Effector memory CD4-positive, alpha-beta T cell (primary cell): Measurements from ENCODE around the gene MXD4.

ENCODE experiments used
- DNase-seq, 3 donors: peaks; one replicate each; pipeline ENCODE4 v3.0.0-alpha.2; 2020
- H3K27ac ChIP-seq: 2 replicates; pipeline ENCODE4 v1.7.0; 2013; ENCODE audit warnings: mild to moderate bottlenecking, low read length, moderate library complexity; ENCODE audit not compliant: insufficient read depth, poor library complexity, severe bottlenecking
- H3K27me3 ChIP-seq: replicated peaks from 2 replicates; pipeline ENCODE4 v1.7.0; 2013; ENCODE audit warnings: mild to moderate bottlenecking, low read length; ENCODE audit not compliant: insufficient read depth, control insufficient read depth, poor library complexity, severe bottlenecking
- H3K36me3 ChIP-seq: 2 replicates; pipeline ENCODE4 v1.7.0; 2013; ENCODE audit warnings: mild to moderate bottlenecking, low read length, moderate library complexity; ENCODE audit not compliant: control insufficient read depth, insufficient read depth
- H3K4me1 ChIP-seq: 2 replicates; pipeline ENCODE4 v1.7.0; 2013; ENCODE audit warnings: low read length, mild to moderate bottlenecking; ENCODE audit not compliant: control insufficient read depth, insufficient read depth, poor library complexity, severe bottlenecking
- H3K4me3 ChIP-seq: 2 replicates; pipeline ENCODE4 v1.7.0; 2013; ENCODE audit warnings: low read length, low read depth, mild to moderate bottlenecking; ENCODE audit not compliant: insufficient read depth, poor library complexity, severe bottlenecking
- H3K9me3 ChIP-seq: 2 replicates; pipeline ENCODE4 v1.7.0; 2013; ENCODE audit warnings: mild to moderate bottlenecking, low read length, moderate library complexity; ENCODE audit not compliant: control insufficient read depth

MXD4 gene

DNA sequence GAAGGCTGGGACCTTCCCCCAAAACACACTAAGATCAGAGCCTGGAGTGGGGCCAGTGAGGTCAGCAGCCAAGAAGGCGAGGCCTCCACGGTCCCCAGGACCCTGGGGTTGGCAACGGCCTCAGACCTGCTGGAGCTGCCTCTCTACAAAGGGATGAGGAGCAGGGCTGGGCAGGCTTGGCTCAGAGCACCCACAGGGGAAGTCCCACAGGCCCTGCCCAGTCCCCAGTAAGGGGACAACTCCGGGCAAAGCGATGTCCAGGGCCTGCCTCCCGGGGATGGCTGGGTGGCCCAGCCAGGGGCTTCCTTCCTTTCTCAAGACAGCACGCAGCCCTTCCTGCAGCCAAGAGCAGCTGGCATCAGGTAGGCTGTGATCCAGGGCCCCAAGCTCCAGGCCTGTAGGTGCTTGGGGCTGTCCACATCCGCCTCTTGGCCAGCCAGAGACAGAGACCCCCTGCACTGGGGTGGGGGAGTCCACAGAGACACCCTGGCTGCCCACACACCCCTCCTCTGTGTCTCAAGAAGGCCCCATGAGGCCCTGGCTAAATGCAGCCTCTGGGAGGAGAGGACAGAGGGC is 5.7 kb downstream of the MXD4 start:
- DNase-seq = no peak
- Histone ChIP-seq H3K36me3 (peaks cover 64% of the 10 kb centered on the region), H3K9me3 (no peaks in the 10 kb centered on the region), H3K4me1 (peaks cover 18% of the 10 kb centered on the region), H3K27ac (no peak overlapping the region), H3K4me3 (no peak overlapping the region), H3K27me3 (no peaks in the 10 kb centered on the region)

DNA sequence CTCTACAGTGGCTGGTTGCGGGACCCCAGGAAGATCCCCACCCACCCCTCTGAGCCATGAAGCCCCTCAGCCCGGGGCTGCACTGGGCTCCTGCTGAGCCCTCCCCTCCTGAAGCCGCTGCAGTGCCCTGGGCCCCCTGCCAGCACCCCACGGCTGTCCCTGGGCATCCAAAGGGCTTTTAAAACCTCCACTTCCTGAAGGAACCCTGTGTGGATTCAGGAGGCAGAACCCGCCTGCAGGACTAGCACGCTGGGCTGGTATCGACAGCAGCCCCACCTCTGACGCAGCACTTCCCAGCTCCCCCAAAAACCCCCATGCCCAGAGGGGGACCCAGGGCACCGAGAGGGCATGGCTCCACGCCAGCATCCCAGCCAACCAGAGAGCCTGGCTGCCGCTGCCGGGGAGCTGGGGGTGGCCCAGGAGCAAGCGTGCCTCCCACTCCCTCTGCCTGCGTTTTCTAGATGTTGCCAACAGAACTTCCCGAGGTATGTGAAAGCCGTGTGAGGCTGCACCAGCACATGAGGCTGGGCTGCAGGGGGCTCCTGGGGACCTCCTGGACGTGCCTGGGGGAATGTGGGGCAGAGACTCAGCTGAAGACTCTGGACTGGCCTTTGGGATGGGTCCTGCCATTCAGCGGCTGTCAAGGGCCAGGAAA is 6.3 kb downstream of the MXD4 start:
- H3K27ac ChIP-seq = no peak overlapping the region
- H3K36me3 ChIP-seq = peaks cover 70% of the 10 kb centered on the region
- no peak overlapping the region for H3K4me3 ChIP-seq
- H3K9me3 ChIP-seq = no peaks in the 10 kb centered on the region
- H3K4me1 ChIP-seq = peaks cover 13% of the 10 kb centered on the region
- DNase-seq = no peak
- H3K27me3 ChIP-seq = no peaks in the 10 kb centered on the region

DNA sequence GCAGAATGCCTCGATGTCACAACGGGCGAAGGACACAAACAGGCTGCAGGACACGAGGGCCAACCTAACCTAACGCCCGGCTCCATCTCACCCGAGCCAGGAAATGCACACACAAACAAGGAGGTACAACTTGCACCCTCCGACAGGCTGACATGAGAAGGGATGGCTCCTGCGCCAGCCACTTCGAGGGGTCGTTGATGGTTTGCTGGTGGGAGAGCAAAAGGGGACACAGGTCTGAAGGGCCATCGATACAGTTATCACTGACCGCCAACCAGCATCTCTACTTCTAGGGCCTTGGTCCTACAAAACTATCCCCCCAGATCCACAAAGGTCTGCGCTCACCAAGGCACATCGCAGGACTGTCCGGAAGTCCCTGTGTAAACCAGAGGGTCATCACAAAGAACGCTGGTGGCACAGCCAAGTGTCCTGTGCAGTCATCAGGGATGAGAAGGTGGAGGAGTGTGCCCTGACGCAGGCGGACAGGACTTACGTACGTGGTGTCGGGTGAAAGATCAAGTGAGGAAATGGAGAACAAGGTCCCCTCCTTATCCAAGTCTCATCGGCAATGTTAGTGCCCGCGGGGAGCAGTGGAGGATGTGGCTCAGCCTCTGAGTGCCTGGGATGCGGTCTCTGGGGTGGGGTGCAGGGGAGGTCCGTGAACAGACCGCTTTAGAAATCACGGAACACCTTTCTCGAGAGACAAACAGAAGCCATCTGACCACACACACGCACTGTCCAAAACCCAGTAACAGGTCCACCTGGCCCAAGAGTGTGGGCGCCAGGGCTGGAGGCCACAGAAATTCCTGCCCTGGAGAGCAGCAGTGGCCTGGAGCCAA is 7.0 kb downstream of the MXD4 start:
- no peaks in the 10 kb centered on the region for H3K27me3 ChIP-seq
- peaks cover 77% of the 10 kb centered on the region for H3K36me3 ChIP-seq
- DNase-seq = no peak
- no peaks in the 10 kb centered on the region for H3K9me3 ChIP-seq
- peaks cover 6% of the 10 kb centered on the region for H3K4me1 ChIP-seq
- no peak overlapping the region for H3K4me3 ChIP-seq
- H3K27ac ChIP-seq = no peak overlapping the region

DNA sequence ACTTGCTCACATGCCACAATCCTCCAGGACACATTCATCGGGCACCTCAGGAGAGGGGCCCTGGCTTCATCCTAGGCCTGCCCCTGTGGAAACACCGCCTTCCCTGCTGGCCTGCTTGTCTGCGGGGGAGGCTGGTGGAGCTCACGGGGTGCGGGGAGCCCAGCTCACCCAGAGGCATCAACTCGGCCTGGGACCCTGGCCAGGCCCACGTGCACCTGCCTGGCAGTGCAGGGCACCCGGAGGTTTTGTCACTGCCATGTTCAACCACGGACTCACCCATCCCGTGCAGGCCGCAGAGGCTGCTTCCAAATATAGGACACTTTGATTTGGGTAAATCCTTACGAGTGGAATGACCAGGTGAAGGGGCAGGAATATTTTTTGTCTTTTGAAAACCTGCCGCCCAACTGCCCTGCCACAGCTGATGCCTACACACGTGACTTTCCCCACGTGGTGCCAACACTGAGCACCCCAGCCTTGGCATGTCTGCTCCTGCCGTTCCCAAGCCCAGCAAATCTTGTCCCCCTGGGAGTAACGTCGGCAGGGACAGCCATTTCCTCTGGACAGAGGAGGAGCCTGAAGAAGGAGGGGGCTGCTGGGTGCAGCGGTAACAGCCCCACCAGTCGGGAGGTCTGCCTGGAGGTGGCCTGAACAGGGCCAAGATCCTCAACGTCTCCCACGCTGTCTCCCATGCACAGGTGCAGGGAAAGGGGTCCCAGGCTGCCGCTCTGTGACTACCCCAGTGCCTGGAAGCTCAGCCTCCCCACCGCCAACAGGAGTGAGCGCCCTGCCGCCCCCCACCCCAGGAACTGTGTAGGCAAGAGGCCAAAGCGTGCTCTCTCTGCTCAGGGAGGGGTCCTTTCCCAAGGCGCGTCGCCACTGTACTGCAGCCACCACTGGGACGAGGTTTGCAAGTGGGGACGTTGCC is 8.5 kb downstream of the MXD4 start:
- Histone ChIP-seq H3K36me3 (peaks cover 84% of the 10 kb centered on the region), H3K27me3 (no peaks in the 10 kb centered on the region), H3K4me1 (no peaks in the 10 kb centered on the region), H3K4me3 (no peak overlapping the region), H3K9me3 (no peaks in the 10 kb centered on the region), H3K27ac (no peak overlapping the region)
- DNase-seq = no peak

DNA sequence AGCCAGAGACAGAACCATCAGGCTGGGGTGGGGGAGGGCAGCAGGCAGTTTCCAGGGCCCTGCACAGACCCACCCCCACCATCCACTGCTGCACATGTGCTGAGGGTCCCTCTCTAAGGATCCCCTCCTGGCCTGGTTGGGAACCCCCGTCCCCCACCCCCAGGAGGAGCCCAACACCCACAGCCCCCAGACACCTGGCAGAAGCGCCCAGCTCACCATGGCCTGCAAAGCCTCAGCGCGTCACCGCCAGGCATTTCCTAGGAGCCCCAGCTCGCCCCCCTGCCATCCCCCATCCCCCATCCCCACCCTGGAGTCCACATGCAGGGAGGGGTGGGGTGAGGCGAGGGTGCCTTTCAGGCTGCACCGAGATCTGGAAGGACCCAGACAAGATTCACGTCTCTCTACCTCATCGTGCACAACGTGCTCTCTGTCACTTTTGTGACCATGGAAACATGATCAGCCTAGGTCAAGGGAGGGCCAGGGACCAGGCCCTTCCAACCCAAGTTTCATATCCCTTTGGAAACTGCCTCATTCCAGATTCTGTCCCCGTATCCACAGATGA is 9.3 kb downstream of the MXD4 start:
- Histone ChIP-seq H3K4me3 (no peak overlapping the region), H3K27me3 (no peaks in the 10 kb centered on the region), H3K9me3 (no peaks in the 10 kb centered on the region), H3K27ac (no peak overlapping the region), H3K36me3 (peaks cover 76% of the 10 kb centered on the region), H3K4me1 (no peaks in the 10 kb centered on the region)
- no peak for DNase-seq

DNA sequence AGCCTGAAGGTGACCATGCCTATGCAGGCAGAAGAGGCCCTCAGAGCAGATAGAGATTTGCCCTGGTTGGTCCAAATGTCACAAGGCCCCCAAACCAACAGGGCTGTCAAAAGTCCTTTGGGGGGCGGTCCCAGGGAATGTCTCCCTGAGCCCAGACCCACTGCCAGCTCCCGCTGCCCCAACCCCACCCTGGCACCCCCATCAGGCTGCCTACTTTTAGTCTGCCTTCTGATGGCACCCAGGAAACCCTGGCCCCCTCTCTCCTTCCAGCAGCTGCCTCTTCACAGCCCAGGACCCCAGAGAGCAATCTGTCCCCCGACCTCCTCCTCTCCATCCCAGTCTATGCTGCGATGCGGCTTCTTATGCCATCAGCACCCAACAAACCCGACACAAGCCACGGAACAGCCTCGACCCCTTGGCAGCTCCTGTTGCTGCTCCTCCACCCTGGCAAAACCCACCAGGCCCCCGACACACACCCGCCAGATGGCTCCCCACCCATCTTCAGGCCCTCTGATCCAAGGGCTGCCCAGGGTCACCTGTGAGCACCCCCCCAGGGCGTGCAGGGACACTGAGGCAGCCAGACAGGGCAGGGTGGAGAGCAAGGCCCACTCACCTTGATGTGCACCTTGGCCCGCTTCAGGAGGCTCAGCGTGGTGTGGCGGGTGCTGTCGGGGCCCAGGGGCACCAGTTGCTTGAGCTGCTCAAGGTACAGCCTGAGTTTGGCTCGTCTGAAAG is 9.9 kb downstream of the MXD4 start:
- DNase-seq = no peak
- Histone ChIP-seq H3K27me3 (no peaks in the 10 kb centered on the region), H3K4me1 (no peaks in the 10 kb centered on the region), H3K36me3 (peaks cover 70% of the 10 kb centered on the region), H3K9me3 (no peaks in the 10 kb centered on the region), H3K4me3 (no peak overlapping the region), H3K27ac (no peak overlapping the region)

DNA sequence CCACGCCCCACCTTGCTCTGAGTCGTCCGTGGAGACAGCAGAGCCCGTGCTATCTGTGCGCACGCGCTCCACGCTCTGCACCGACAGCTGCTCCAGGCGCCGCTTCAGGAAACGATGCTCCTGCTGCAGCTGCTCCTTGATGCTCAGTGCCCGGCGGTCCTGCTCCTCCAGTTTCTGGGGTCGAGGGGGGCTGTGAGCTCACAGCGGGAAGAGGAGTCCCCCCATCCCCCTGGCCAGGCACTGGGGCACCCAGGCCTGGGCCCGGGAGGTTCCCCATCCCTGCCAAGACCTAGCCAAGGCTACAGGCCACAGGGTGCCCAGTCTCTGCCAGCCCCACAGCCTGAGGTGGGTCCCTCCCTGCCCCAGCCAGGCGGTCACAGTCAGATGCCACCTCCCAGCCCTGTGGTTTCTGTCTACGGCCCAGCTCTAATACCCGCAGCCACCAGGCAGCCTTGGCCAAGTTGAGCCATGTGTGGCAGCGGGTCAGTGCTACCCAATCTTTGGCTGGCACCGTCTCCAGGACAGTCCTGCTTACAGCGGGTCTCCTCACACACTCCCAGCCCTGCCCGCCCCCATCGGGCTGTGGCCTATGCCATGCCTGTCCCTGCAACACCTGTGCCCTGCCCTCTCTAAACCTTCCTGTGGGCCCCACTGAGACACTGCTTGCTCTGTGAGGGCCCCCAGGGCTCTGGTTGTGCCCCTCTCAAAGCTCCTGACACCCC is 10.7 kb downstream of the MXD4 start:
- no peaks in the 10 kb centered on the region for H3K9me3 ChIP-seq
- peaks cover 67% of the 10 kb centered on the region for H3K36me3 ChIP-seq
- no peaks in the 10 kb centered on the region for H3K4me1 ChIP-seq
- H3K27me3 ChIP-seq = no peaks in the 10 kb centered on the region
- no peak overlapping the region for H3K4me3 ChIP-seq
- H3K27ac ChIP-seq = no peak overlapping the region
- DNase-seq = no peak

DNA sequence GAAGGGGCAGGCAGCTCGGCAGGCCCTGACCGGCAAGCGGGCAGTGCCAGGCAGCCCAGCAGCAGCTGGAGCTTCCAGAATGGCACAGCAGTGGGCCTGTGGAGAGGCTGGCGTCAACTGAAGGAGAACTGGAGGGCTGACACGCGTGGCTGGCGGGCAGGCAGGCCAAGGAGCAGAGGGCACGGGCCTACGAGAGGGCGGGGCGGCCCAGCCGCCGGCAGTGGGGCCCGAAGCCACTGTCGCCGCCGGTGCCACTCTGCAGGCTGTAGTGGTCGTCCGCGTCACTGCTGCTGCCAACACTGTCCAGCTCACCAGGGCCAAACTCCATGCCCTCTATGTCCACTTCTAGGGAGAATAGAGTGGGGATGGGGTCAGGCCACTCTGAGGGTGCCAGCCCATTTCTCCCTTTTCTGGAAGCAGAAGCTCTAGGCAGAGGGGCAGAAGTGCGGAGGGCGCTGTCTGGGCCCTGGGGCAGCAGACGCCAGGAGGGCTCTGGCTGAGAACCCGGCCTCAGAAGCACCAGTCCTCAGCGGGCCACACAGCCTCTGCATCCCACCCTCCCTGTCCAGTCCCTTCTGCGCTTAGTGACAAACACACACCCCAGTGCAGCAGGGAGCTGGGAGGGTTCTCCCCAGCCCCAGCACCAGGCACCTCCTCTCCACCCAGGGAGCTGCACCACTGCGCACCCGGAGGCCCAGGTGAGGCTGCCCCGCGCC is 11.4 kb downstream of the MXD4 start:
- Histone ChIP-seq H3K4me3 (no peak overlapping the region), H3K27me3 (no peaks in the 10 kb centered on the region), H3K4me1 (no peaks in the 10 kb centered on the region), H3K9me3 (no peaks in the 10 kb centered on the region), H3K27ac (no peak overlapping the region), H3K36me3 (peaks cover 62% of the 10 kb centered on the region)
- no peak for DNase-seq
